ENCODE results near the gene MSMB. TPM values are rescaled to one million over a fixed set of nuclear protein-coding genes. Genes with fewer than 3 reads are reported as not detected.

MSMB gene
- total and polyA plus RNA-seq, 9 of the 15 experiments (the other 6 are each of a cell fraction or from before 2014, with no cell fraction given) = 0.21 to 0.60 TPM; not detected in 7

DNA sequence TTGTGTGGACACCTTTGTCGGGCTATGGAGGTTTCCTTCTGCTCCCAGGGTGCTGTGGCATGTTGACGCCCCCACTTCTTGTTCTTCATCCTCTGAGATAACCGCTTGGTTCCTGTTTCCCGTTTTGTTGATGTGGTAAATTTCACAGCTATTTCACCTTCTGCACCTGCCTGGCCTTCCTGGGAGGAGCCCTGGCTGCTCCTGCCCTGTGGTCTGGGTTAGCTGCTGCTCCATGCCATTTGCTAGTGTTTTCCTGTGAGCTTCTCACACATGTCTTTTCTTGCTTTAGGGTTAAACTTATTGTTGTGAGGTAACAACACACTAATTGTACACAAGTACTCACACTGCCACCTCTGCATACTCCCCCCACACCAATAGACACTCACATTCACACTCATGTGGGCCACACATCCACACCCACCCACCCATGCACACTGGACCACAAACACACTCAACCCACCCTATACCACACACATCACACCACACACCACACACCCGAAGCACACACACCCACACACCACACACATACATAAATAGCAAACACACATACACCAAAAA lies 46.5 kb upstream of the MSMB start:
- ATAC-seq = no peak
- Histone ChIP-seq H3K27ac (ENCODE audit: extremely low read depth, low read depth, low read length) (no peak overlapping the region), H3K9me3 (replicated peaks; ENCODE audit: control insufficient read depth, insufficient read depth, low read depth, low read length) (no peaks in the 10 kb centered on the region), H3K27me3 (ENCODE audit: control insufficient read depth in 2 of 2, insufficient read depth in 2 of 2, low read length in 2 of 2) (peaks cover 0 to 14% of the 10 kb centered on the region in 2 experiments; a peak in 3 of 5 replicates), H3K4me3 (no peak overlapping the region), H2AFZ (ENCODE audit: low read depth, low read length) (peak overlapping the region; percentile 7; the same call in 1 of the 2 replicates), H3K4me1 (replicated peaks in 1 of 2; ENCODE audit: control insufficient read depth in 2 of 2, insufficient read depth in 2 of 2, low read length in 2 of 2) (peaks cover 0 to 23% of the 10 kb centered on the region in 2 experiments; a peak in 4 of 5 replicates), H3K9ac (ENCODE audit: insufficient read depth in 1 of 2, low read depth in 2 of 2, low read length in 2 of 2) (no peak overlapping the region), H3K36me3 (ENCODE audit: control insufficient read depth, insufficient read depth, low read length) (no peaks in the 10 kb centered on the region), H3K9me1 (ENCODE audit: control insufficient read depth, insufficient read depth, low read length) (no peaks in the 10 kb centered on the region), H3K4me2 (ENCODE audit: insufficient read depth, low read length) (no peak overlapping the region), H3K79me2 (ENCODE audit: control insufficient read depth, insufficient read depth, low read length) (no peaks in the 10 kb centered on the region), H4K20me1 (replicated peaks; ENCODE audit: control insufficient read depth, insufficient read depth, low read length) (no peaks in the 10 kb centered on the region)
- FAIRE-seq = no peak
- in situ Hi-C loops (cut with MboI) (loop anchor here (25.0 kb wide), 1 partner anchor 1670 kb away; the partner anchor contains the start of gene SYT15B), intact Hi-C loops (cut with micrococcal nuclease) (no loop called here)
- TF ChIP-seq, protein P1, sequence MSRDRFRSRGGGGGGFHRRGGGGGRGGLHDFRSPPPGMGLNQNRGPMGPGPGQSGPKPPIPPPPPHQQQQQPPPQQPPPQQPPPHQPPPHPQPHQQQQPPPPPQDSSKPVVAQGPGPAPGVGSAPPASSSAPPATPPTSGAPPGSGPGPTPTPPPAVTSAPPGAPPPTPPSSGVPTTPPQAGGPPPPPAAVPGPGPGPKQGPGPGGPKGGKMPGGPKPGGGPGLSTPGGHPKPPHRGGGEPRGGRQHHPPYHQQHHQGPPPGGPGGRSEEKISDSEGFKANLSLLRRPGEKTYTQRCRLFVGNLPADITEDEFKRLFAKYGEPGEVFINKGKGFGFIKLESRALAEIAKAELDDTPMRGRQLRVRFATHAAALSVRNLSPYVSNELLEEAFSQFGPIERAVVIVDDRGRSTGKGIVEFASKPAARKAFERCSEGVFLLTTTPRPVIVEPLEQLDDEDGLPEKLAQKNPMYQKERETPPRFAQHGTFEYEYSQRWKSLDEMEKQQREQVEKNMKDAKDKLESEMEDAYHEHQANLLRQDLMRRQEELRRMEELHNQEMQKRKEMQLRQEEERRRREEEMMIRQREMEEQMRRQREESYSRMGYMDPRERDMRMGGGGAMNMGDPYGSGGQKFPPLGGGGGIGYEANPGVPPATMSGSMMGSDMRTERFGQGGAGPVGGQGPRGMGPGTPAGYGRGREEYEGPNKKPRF (IDR thresholded peaks at IDR 0.05; ENCODE audit: low read depth, low read length) = no peak
- TF ChIP-seq CTBP1 (IDR thresholded peaks at IDR 0.05; ENCODE audit: borderline replicate concordance) = 0 out of 2 replicates have a peak, but pooled peaks have one; percentile 12
- TF ChIP-seq, protein P2, sequence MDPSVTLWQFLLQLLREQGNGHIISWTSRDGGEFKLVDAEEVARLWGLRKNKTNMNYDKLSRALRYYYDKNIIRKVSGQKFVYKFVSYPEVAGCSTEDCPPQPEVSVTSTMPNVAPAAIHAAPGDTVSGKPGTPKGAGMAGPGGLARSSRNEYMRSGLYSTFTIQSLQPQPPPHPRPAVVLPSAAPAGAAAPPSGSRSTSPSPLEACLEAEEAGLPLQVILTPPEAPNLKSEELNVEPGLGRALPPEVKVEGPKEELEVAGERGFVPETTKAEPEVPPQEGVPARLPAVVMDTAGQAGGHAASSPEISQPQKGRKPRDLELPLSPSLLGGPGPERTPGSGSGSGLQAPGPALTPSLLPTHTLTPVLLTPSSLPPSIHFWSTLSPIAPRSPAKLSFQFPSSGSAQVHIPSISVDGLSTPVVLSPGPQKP (CRISPR knock-in tag; IDR thresholded peaks at IDR 0.05) = no peak
- ChIA-PET CTCF (ENCODE audit: low intra/inter-chr PET ratio) (no interaction called here), POLR2A (no interaction called here)
- BruUV-seq (replicated peaks) = no TSS peak
- WGBS (ENCODE audit: insufficient coverage, low coverage, missing lambda C conversion rate) = 6% methylated on average over 5 of the region's 5 CpGs
- DNase-seq (ENCODE audit: extremely low read depth in 1 of 4, low spot score in 3 of 4) = no peak
